ENCODE data around the gene SCLY. TPM values are rescaled to one million over a fixed set of nuclear protein-coding genes. Genes with fewer than 3 reads are reported as not detected.

Gene SCLY
- total RNA-seq, 2 donors from 2014 or later = 13.3 to 33.7 TPM

GRCh38 chr2:238040918-238041317 lies 19.9 kb upstream of the SCLY start:
- Histone ChIP-seq H3K36me3 (peaks cover 46% of the 10 kb centered on the region), H3K4me1 (ENCODE audit: control insufficient read depth in 1 of 2, low read depth in 2 of 2) (no peaks in the 10 kb centered on the region), H3K4me3 (no peak overlapping the region), H3K27me3 (replicated peaks; ENCODE audit: insufficient read depth) (no peaks in the 10 kb centered on the region), H3K9me3 (no peaks in the 10 kb centered on the region), H3K27ac (no peak overlapping the region)
- DNase-seq (ENCODE audit: low spot score) (no peak), ATAC-seq (ENCODE audit: insufficient number of reproducible peaks, low FRiP score, low read depth) (no peak)
- no peak for TF ChIP-seq CTCF (IDR thresholded peaks at IDR 0.05)

GRCh38 chr2:238042090-238042489 lies 18.7 kb upstream of the SCLY start:
- H3K4me1 ChIP-seq (ENCODE audit: control insufficient read depth in 1 of 2, low read depth in 2 of 2) = no peaks in the 10 kb centered on the region
- no peaks in the 10 kb centered on the region for H3K27me3 ChIP-seq (replicated peaks; ENCODE audit: insufficient read depth)
- no peak overlapping the region for H3K4me3 ChIP-seq
- no peak overlapping the region for H3K27ac ChIP-seq
- ATAC-seq (ENCODE audit: insufficient number of reproducible peaks, low FRiP score, low read depth) (no peak), DNase-seq (ENCODE audit: low spot score) (no peak)
- TF ChIP-seq CTCF (IDR thresholded peaks at IDR 0.05) = no peak
- H3K36me3 ChIP-seq = peaks cover 48% of the 10 kb centered on the region
- H3K9me3 ChIP-seq = no peaks in the 10 kb centered on the region

- Histone ChIP-seq H3K9me3 (no peaks in the 10 kb centered on the region), H3K4me1 (ENCODE audit: control insufficient read depth in 1 of 2, low read depth in 2 of 2) (no peaks in the 10 kb centered on the region), H3K27ac (no peak overlapping the region), H3K27me3 (replicated peaks; ENCODE audit: insufficient read depth) (no peaks in the 10 kb centered on the region), H3K4me3 (no peak overlapping the region), H3K36me3 (peaks cover 43% of the 10 kb centered on the region)
- no peak for ATAC-seq (ENCODE audit: insufficient number of reproducible peaks, low FRiP score, low read depth)
- no peak for TF ChIP-seq CTCF (IDR thresholded peaks at IDR 0.05)
- DNase-seq (ENCODE audit: low spot score) = no peak
These were observed 17.8 kb upstream of the SCLY start for GRCh38 chr2:238042849-238043584.

- no peak for DNase-seq (ENCODE audit: low spot score)
- peaks cover 39% of the 10 kb centered on the region for H3K36me3 ChIP-seq
These were observed 16.9 kb upstream of the SCLY start for GRCh38 chr2:238043851-238044250.

GRCh38 chr2:238045575-238045974 lies 15.2 kb upstream of the SCLY start:
- Histone ChIP-seq H3K9me3 (no peaks in the 10 kb centered on the region), H3K4me1 (ENCODE audit: control insufficient read depth in 1 of 2, low read depth in 2 of 2) (no peaks in the 10 kb centered on the region), H3K27ac (no peak overlapping the region), H3K27me3 (replicated peaks; ENCODE audit: insufficient read depth) (no peaks in the 10 kb centered on the region), H3K4me3 (no peak overlapping the region), H3K36me3 (peaks cover 28% of the 10 kb centered on the region)
- ATAC-seq (ENCODE audit: insufficient number of reproducible peaks, low FRiP score, low read depth) (no peak), DNase-seq (ENCODE audit: low spot score) (no peak)
- TF ChIP-seq CTCF (IDR thresholded peaks at IDR 0.05) = no peak

More at GRCh38 chr2:238043851-238044250, 16.9 kb upstream of the SCLY start:
- no peaks in the 10 kb centered on the region for H3K27me3 ChIP-seq (replicated peaks; ENCODE audit: insufficient read depth)
- no peak for TF ChIP-seq CTCF (IDR thresholded peaks at IDR 0.05)
- no peak for ATAC-seq (ENCODE audit: insufficient number of reproducible peaks, low FRiP score, low read depth)
- H3K4me3 ChIP-seq = no peak overlapping the region
- no peaks in the 10 kb centered on the region for H3K9me3 ChIP-seq
- H3K4me1 ChIP-seq (ENCODE audit: control insufficient read depth in 1 of 2, low read depth in 2 of 2) = no peaks in the 10 kb centered on the region
- H3K27ac ChIP-seq = no peak overlapping the region

Data from thoracic aorta (tissue), 2 donors.